GM21825 (cell line): ENCODE results near the gene SLC25A11.

Experiments used
- ATAC-seq: cut with Tn5 transposase; IDR thresholded peaks from one replicate; pipeline ENCODE4 v1.9.1; 2021; ENCODE audit warnings: mild to moderate bottlenecking, moderate library complexity; ENCODE audit not compliant: unreplicated experiment

SLC25A11 gene

DNA sequence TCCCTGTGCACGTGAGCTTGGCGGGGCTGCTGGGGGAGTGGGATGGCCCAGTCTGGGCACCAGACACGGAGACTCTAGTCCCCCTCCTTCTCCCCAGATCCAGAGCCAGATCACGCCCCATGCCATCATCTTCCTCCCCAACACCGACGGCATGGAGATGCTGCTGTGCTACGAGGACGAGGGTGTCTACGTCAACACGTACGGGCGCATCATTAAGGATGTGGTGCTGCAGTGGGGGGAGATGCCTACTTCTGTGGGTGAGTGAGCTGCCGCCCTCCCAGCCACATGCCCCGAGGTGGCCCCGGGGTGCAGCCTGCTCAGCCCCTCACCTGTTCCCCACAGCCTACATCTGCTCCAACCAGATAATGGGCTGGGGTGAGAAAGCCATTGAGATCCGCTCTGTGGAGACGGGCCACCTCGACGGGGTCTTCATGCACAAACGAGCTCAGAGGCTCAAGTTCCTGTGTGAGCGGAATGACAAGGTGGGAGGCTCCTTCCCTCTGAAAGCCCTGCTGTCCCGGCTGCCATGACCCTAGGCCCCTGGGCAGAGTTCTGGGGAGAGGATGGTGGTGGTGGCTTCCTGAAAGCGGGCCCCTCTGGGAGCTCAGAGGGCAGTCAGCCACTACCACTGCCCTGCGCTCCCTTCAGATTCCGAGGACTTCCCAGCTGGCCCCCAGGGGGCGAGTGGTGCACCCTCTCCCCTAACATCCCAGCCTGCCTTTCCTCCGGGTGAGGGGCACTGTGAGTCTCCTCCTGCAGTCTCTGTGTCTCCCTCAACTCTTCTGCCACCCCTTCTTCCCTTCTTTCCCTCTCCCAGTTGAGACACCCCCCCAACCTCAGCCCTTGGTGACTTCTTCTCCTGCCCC lies 43.3 kb downstream of the SLC25A11 start:
- no peak for ATAC-seq

DNA sequence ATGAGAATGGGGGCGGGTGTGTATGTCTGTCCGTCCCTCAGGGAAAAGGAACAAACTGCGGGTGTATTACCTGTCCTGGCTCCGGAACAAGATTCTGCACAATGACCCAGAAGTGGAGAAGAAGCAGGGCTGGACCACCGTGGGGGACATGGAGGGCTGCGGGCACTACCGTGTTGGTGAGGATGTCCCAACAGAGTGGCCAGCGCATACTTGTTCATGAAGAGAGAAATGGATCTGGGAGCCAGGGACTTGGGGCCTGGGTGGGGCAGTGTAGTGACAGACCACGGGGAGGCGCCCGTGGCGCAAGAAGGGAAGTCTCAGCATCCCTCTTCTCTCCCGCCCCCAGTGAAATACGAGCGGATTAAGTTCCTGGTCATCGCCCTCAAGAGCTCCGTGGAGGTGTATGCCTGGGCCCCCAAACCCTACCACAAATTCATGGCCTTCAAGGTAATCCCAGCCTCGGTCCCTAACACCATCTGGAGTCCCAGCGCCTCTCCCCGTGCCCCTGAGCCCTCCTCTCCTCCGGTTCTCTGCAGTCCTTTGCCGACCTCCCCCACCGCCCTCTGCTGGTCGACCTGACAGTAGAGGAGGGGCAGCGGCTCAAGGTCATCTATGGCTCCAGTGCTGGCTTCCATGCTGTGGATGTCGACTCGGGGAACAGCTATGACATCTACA lies 44.1 kb downstream of the SLC25A11 start:
- no peak for ATAC-seq

DNA sequence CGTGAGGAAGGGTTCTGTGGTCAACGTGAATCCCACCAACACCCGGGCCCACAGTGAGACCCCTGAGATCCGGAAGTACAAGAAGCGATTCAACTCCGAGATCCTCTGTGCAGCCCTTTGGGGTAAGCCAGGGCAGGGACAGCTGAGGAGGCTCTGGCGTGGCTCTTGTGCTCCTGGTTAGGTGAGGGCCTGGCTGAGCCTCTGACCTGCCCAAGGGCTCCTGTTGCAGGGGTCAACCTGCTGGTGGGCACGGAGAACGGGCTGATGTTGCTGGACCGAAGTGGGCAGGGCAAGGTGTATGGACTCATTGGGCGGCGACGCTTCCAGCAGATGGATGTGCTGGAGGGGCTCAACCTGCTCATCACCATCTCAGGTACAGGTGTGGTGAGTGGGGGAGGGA lies 44.7 kb downstream of the SLC25A11 start:
- ATAC-seq = no peak

DNA sequence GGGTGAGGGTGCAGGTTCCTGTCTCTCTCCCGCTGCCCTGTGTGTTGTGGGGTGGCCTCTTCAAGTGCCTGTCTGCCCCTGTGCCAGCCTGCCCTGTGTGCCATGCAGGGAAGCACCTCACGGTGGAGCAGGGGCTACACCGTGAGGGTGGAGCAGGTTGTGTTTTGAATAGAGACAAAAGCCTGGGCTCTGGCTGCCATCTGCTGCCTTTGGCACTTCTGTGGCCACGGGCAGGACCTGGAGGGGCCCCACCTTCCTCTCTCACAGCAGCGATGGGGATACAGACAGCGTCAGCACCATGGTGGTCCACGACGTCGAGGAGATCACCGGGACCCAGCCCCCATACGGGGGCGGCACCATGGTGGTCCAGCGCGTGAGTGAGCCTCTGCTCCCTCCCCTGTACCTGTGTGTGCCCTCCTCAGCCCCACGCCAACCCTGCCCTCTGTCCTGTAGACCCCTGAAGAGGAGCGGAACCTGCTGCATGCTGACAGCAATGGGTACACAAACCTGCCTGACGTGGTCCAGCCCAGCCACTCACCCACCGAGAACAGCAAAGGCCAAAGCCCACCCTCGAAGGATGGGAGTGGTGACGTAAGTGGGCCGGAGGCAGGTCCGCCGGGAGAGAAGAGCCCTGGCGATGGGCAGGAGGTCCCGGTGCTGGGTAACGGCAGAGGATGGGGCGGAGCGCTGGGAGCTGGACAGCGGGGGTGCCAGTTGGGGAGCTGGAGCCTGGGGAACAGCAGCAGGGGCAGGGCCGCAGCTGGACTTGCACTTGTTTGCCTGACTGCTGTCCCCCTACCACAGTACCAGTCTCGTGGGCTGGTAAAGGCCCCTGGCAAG lies 45.9 kb downstream of the SLC25A11 start:
- no peak for ATAC-seq

DNA sequence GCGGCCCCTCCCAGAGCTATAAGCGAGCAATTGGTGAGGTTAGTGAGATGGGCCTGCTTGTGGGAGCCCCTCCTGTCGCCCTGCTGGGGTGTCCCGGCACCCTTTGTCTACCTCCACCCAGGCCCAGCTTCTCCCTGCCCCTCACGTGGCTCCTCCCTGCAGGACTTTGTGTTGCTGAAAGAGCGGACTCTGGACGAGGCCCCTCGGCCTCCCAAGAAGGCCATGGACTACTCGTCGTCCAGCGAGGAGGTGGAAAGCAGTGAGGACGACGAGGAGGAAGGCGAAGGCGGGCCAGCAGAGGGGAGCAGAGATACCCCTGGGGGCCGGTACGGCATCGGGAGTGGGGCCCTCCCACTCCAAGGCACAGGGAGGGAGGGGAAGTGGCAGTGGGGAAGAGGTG lies 46.6 kb downstream of the SLC25A11 start:
- no peak for ATAC-seq

DNA sequence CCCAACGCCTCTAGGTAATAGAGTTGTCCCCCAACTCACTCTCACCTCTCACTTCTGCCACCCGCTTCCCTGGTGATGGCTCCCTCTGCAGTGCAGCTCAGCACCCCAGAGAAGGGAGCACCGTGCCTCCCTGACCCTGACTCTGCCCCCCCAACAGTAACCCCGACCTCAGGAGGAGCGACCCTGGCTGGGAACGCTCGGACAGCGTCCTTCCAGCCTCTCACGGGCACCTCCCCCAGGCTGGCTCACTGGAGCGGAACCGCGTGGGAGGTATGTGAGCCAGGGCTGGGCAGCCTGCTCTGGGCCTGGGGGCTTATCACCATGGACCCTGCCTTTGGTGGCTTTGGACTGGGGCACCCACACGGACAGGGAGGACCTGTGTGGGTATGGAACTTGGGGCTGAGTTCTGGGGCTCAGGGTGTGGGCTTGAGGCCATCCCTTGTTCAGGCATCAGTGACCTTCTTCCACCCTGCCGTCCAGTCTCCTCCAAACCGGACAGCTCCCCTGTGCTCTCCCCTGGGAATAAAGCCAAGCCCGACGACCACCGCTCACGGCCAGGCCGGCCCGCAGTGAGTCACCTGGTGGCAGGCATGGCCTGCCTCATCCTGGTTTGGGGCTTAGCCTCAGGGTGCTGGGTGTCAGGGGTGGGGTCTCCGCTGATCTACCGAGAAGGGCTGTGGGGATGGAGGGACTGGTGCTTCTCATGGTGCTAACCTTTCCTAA lies 47.2 kb downstream of the SLC25A11 start:
- no peak for ATAC-seq

DNA sequence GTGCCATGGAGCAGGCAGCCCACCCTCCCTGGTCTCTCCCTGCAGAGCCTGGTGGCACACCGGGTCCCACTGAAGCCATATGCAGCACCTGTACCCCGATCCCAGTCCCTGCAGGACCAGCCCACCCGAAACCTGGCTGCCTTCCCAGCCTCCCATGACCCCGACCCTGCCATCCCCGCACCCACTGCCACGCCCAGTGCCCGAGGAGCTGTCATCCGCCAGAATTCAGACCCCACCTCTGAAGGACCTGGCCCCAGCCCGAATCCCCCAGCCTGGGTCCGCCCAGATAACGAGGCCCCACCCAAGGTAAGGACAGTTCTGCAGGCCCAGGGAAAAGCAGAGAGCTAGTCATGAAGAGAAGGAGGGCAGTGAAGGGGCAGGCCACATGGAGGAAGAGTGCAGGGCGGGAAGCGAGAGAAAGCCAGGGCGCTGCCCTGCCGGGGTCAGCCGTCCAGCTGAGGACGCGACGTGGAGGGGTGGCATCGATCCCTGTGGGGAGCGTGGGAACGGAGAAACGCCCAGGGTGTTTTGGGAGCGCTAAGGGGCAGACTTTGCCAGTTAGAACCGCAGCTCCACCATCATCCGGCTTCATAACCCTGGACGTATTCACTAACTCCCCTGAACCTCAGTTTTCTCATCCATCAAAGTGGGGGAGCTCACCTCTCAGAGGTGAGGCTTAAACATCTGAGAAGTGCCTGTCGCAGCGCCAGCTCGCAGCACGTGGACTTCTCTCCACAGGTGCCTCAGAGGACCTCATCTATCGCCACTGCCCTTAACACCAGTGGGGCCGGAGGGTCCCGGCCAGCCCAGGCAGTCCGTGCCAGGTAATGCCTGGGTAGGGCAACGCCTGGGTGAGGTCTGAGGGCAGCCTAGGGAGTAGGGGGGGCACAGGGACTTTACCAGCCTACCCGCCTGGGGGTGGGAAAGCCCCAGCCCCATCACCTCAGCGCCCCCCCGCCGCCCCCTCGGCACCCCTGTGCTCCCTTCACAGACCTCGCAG lies 48.1 kb downstream of the SLC25A11 start:
- no peak for ATAC-seq

DNA sequence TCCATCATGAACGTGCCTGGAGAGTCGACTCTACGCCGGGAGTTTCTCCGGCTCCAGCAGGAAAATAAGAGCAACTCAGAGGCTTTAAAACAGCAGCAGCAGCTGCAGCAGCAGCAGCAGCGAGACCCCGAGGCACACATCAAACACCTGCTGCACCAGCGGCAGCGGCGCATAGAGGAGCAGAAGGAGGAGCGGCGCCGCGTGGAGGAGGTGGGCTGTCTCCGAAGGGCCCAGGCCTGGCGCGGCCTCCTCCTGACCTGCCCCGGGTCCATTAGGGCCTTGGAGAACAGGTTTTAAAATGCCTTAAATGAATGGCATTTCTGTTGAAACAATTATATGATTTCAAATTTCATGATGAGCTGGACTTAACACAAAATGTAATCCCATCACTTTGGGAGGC lies 52.3 kb downstream of the SLC25A11 start:
- no peak for ATAC-seq
